PFSK-1 (cell line): ENCODE results near the gene A2M.

Experiments
- FOXP2 ChIP-seq: optimal IDR thresholded peaks from 2 replicates; pipeline ENCODE3; 2011; ENCODE audit warnings: borderline replicate concordance, control low read depth, inconsistent platforms; ENCODE audit not compliant: insufficient read depth; ENCODE audit errors: extremely low read length, extremely low read depth
- POLR2AphosphoS5 ChIP-seq: IDR thresholded peaks from 2 replicates; pipeline ENCODE4 v1.6.1; 2012; ENCODE audit warnings: low read depth, mild to moderate bottlenecking, control low read depth, low read length, moderate library complexity
- REST ChIP-seq, 2 experiments: IDR thresholded peaks; 2 replicates each; pipeline versions ENCODE4 v1.6.1 to v1.8.0; 2011 to 2012; ENCODE audit warnings: low read depth in 2 of 2, low read length in 2 of 2, control low read depth in 1 of 2, inconsistent platforms in 1 of 2, mild to moderate bottlenecking in 1 of 2, moderate library complexity in 1 of 2; ENCODE audit not compliant: insufficient read depth in 1 of 2
- SIN3A ChIP-seq: IDR thresholded peaks from 2 replicates; pipeline ENCODE4 v1.6.1; 2012; ENCODE audit warnings: mild to moderate bottlenecking, low read length, moderate library complexity, borderline replicate concordance; ENCODE audit not compliant: insufficient read depth
- TAF1 ChIP-seq: IDR thresholded peaks from 2 replicates; pipeline ENCODE4 v1.6.1; 2012; ENCODE audit warnings: low read length, control low read depth, borderline replicate concordance; ENCODE audit not compliant: insufficient read depth

The A2M gene

GRCh38 chr12:9084417-9084816 lies 31.3 kb downstream of the A2M start:
- no peak for TF ChIP-seq POLR2AphosphoS5
- TF ChIP-seq TAF1 = no peak
- TF ChIP-seq SIN3A = no peak
- no peak for TF ChIP-seq FOXP2
- TF ChIP-seq REST (IDR thresholded peaks at IDR 0.05; ENCODE audit: insufficient read depth in 1 of 2, low read depth in 2 of 2, low read length in 2 of 2) = no peak

GRCh38 chr12:9083793-9084192 lies 31.9 kb downstream of the A2M start:
- TF ChIP-seq POLR2AphosphoS5 (no peak), FOXP2 (no peak), SIN3A (no peak), TAF1 (no peak), REST (IDR thresholded peaks at IDR 0.05; ENCODE audit: insufficient read depth in 1 of 2, low read depth in 2 of 2, low read length in 2 of 2) (no peak)

- TF ChIP-seq SIN3A = no peak
- no peak for TF ChIP-seq REST (IDR thresholded peaks at IDR 0.05; ENCODE audit: insufficient read depth in 1 of 2, low read depth in 2 of 2, low read length in 2 of 2)
- TF ChIP-seq FOXP2 = no peak
- TF ChIP-seq POLR2AphosphoS5 = no peak
- TF ChIP-seq TAF1 = no peak
Measured at GRCh38 chr12:9081667-9082427, 33.9 kb downstream of the A2M start.

- no peak for TF ChIP-seq REST (IDR thresholded peaks at IDR 0.05; ENCODE audit: insufficient read depth in 1 of 2, low read depth in 2 of 2, low read length in 2 of 2)
- TF ChIP-seq SIN3A = no peak
- TF ChIP-seq POLR2AphosphoS5 = no peak
- TF ChIP-seq FOXP2 = no peak
- TF ChIP-seq TAF1 = no peak
Measured at GRCh38 chr12:9079883-9080675, 35.6 kb downstream of the A2M start.
